ENCODE results near the gene GAS5. TPM values are rescaled to one million over a fixed set of nuclear protein-coding genes. Genes with fewer than 3 reads are reported as not detected.

GAS5 gene
- total RNA-seq, 2 experiments from 2014 or later: 901 to 1,026 TPM

DNA sequence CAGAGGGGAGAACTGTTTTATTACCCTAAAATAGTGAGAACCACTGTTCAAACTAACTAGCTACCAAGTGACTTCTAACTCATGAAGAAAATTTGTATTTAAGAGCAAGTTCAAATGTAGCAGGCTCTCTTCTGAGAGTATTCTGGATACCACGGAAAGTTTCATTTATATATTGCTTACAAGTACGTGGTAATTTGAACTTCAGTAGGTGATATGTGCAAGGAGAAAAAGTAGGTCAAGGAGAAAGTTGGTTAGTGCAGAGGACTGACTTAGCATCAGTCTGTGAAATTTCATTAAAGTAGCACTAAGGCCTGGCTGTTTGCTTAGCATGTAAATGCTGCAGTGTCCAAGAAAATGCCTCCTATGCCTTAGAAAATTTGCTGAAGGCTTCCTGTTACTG lies 32.6 kb upstream of the GAS5 start:
- TF ChIP-seq, protein P1, sequence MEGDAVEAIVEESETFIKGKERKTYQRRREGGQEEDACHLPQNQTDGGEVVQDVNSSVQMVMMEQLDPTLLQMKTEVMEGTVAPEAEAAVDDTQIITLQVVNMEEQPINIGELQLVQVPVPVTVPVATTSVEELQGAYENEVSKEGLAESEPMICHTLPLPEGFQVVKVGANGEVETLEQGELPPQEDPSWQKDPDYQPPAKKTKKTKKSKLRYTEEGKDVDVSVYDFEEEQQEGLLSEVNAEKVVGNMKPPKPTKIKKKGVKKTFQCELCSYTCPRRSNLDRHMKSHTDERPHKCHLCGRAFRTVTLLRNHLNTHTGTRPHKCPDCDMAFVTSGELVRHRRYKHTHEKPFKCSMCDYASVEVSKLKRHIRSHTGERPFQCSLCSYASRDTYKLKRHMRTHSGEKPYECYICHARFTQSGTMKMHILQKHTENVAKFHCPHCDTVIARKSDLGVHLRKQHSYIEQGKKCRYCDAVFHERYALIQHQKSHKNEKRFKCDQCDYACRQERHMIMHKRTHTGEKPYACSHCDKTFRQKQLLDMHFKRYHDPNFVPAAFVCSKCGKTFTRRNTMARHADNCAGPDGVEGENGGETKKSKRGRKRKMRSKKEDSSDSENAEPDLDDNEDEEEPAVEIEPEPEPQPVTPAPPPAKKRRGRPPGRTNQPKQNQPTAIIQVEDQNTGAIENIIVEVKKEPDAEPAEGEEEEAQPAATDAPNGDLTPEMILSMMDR (conservative IDR thresholded peaks at IDR 0.05; ENCODE audit: low read length): no peak
- no peak for TF ChIP-seq EZH2phosphoT487 (IDR thresholded peaks at IDR 0.05; ENCODE audit: borderline replicate concordance, low read depth, low read length)
- intact Hi-C loops (cut with micrococcal nuclease; ENCODE audit: unreplicated experiment): no loop called here
- DNase-seq (ENCODE audit: low spot score): no peak
- Histone ChIP-seq H3K79me2 (ENCODE audit: insufficient read depth, low read depth, low read length) (peaks cover 5% of the 10 kb centered on the region; the same call in 1 of the 2 replicates), H3K4me1 (ENCODE audit: insufficient read depth, low read length, poor library complexity, severe bottlenecking) (peaks cover 9% of the 10 kb centered on the region), H3K4me3 (ENCODE audit: low read depth, low read length, poor library complexity, severe bottlenecking) (no peak overlapping the region), H3K4me2 (ENCODE audit: low read length) (no peak overlapping the region), H2AFZ (ENCODE audit: low read length) (no peak overlapping the region), H4K20me1 (ENCODE audit: insufficient read depth, low read length) (no peaks in the 10 kb centered on the region), H3K36me3 (ENCODE audit: insufficient read depth, low read length) (peaks cover 4% of the 10 kb centered on the region; the same call in 1 of the 2 replicates), H3K27ac (ENCODE audit: low read depth, low read length, poor library complexity, severe bottlenecking) (no peak overlapping the region), H3K9me3 (ENCODE audit: low read length) (no peaks in the 10 kb centered on the region), H3K9me2 (ENCODE audit: insufficient read depth, low read length) (no peaks in the 10 kb centered on the region)
- CTCF ChIA-PET (ENCODE audit: unreplicated experiment): no interaction called here
- POLR2A ChIA-PET: no interaction called here
- no TSS peak for BruUV-seq (replicated peaks)

DNA sequence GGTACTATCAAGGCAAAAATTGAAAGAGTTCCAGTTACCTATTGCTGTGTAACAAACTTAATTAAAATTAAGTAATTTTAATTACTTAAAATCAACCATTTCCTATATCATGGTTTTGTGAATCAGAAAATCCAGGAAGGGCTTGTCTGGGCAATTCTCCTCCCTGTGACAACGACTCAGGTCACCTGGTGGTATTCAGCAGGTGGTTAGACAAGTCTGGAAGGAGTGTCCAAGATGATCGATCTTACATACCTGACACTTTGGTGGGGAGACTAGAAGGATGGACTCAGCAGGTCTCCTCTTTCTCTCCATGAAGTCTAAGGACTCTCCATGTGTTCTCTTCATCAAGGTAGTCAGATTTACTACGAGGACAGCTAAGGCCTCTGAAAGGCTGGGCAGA lies 26.4 kb upstream of the GAS5 start:
- H4K20me1 ChIP-seq (ENCODE audit: insufficient read depth, low read length): no peaks in the 10 kb centered on the region
- peaks cover 9% of the 10 kb centered on the region for H3K36me3 ChIP-seq (ENCODE audit: insufficient read depth, low read length)
- H3K4me3 ChIP-seq (ENCODE audit: low read depth, low read length, poor library complexity, severe bottlenecking): no peak overlapping the region
- H3K4me2 ChIP-seq (ENCODE audit: low read length): no peak overlapping the region
- no peak overlapping the region for H2AFZ ChIP-seq (ENCODE audit: low read length)
- H3K79me2 ChIP-seq (ENCODE audit: insufficient read depth, low read depth, low read length): peaks cover 5% of the 10 kb centered on the region; the same call in 1 of the 2 replicates
- intact Hi-C loops (cut with micrococcal nuclease; ENCODE audit: unreplicated experiment): no loop called here
- H3K9me2 ChIP-seq (ENCODE audit: insufficient read depth, low read length): no peaks in the 10 kb centered on the region
- ChIA-PET POLR2A (no interaction called here), CTCF (ENCODE audit: unreplicated experiment) (interaction anchor here (0.9 kb wide), 1 partner anchor 11 kb away, joined by 3 read pairs; no protein-coding TSS in a partner anchor)
- TF ChIP-seq, protein P1 (conservative IDR thresholded peaks at IDR 0.05; ENCODE audit: low read length): no peak
- no peak for TF ChIP-seq EZH2phosphoT487 (IDR thresholded peaks at IDR 0.05; ENCODE audit: borderline replicate concordance, low read depth, low read length)
- DNase-seq (ENCODE audit: low spot score): no peak
- H3K4me1 ChIP-seq (ENCODE audit: insufficient read depth, low read length, poor library complexity, severe bottlenecking): peaks cover 9% of the 10 kb centered on the region
- no peaks in the 10 kb centered on the region for H3K9me3 ChIP-seq (ENCODE audit: low read length)
- BruUV-seq (replicated peaks): no TSS peak
- no peak overlapping the region for H3K27ac ChIP-seq (ENCODE audit: low read depth, low read length, poor library complexity, severe bottlenecking)

DNA sequence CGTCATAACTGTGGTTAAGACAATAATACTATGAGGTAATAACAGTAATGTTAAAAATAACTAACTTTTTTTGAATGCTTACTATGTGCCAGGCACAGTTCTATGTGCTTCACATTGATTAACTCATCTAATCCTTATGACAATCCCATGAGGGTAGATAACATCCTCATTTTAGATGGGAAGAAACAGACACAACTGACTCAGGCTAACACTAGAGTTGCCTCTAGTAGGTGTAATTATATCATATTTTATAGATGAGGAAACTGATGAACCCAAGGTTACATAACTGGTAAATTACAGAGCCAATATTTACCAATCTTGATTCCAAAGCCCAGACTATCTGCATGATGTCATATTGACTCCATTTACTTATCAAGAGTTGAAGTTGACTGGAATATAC lies 25.8 kb upstream of the GAS5 start:
- Histone ChIP-seq H3K9me2 (ENCODE audit: insufficient read depth, low read length) (no peaks in the 10 kb centered on the region), H3K4me3 (ENCODE audit: low read depth, low read length, poor library complexity, severe bottlenecking) (no peak overlapping the region), H4K20me1 (ENCODE audit: insufficient read depth, low read length) (no peaks in the 10 kb centered on the region), H2AFZ (ENCODE audit: low read length) (no peak overlapping the region), H3K36me3 (ENCODE audit: insufficient read depth, low read length) (peaks cover 13% of the 10 kb centered on the region), H3K9me3 (ENCODE audit: low read length) (no peaks in the 10 kb centered on the region), H3K27ac (ENCODE audit: low read depth, low read length, poor library complexity, severe bottlenecking) (no peak overlapping the region), H3K4me1 (ENCODE audit: insufficient read depth, low read length, poor library complexity, severe bottlenecking) (peaks cover 9% of the 10 kb centered on the region), H3K79me2 (ENCODE audit: insufficient read depth, low read depth, low read length) (peaks cover 5% of the 10 kb centered on the region; the same call in 1 of the 2 replicates), H3K4me2 (ENCODE audit: low read length) (no peak overlapping the region)
- intact Hi-C loops (cut with micrococcal nuclease; ENCODE audit: unreplicated experiment): no loop called here
- no peak for DNase-seq (ENCODE audit: low spot score)
- CTCF ChIA-PET (ENCODE audit: unreplicated experiment): no interaction called here
- no peak for TF ChIP-seq EZH2phosphoT487 (IDR thresholded peaks at IDR 0.05; ENCODE audit: borderline replicate concordance, low read depth, low read length)
- TF ChIP-seq, protein P1 (conservative IDR thresholded peaks at IDR 0.05; ENCODE audit: low read length): no peak
- POLR2A ChIA-PET: interaction anchor here (0.7 kb wide), 1 partner anchor 599 kb away, joined by 3 read pairs; no protein-coding TSS in a partner anchor
- BruUV-seq (replicated peaks): no TSS peak
